ENCODE results near the gene ZNF33B. TPM values are rescaled to one million over a fixed set of nuclear protein-coding genes. Genes with fewer than 3 reads are reported as not detected.
"Not testable (repeated sequence)": the region's sequence is repeated elsewhere in the genome, so short reads cannot be mapped to it uniquely, and the experiment has no call there.

Gene ZNF33B
- polyA plus RNA-seq, 3 donors: 3.2 to 7.5 (median 3.8) TPM

DNA sequence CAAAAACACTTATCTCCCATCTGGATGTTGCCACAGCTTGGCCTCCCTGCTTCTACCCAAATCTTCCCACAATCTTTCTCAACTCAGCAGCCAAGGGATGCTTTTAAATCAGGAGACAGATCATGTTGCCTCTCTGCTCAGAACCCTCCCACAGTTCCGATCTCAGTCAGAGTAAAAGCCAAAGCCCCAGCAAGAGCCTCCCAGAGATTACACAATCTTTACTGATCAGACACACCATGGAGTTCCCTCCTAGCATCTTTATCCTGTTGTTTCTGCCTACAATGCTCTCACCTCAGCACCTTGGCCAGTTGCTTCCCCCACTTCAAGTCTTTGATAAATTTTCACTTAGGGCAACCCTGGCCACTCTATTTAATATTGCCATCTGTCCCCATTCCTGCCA, 41.9 kb upstream of the ZNF33B start:
- Mint-ChIP-seq H3K4me1 (no peaks in the 10 kb centered on the region), H3K27ac (no peak overlapping the region), H3K36me3 (no peaks in the 10 kb centered on the region), H3K4me3 (no peak overlapping the region), H3K9me3 (peaks cover 3 to 16% (median 9%) of the 10 kb centered on the region in 7 donors), H3K27me3 (ENCODE audit: low read depth in 3 of 3) (peaks cover 0 to 5% (median 0%) of the 10 kb centered on the region in 3 donors)
- H3K36me3 ChIP-seq (replicated peaks in 1 of 2; ENCODE audit: control insufficient read depth in 1 of 2, insufficient read depth in 2 of 2, low read length in 2 of 2): no peaks in the 10 kb centered on the region
- H3K4me2 ChIP-seq (replicated peaks; ENCODE audit: extremely low read depth, low read length, poor library complexity, severe bottlenecking): no peak overlapping the region
- no CpG with 5 or more reads among the region's 1 CpG for WGBS (ENCODE audit: insufficient coverage)
- no peak overlapping the region for H2AFZ ChIP-seq (ENCODE audit: insufficient read depth, low read depth, low read length, poor library complexity, severe bottlenecking)
- no peaks in the 10 kb centered on the region for H3K27me3 ChIP-seq (ENCODE audit: control insufficient read depth in 2 of 2, insufficient read depth in 2 of 2, low read length in 2 of 2)
- no peaks in the 10 kb centered on the region for H3K79me2 ChIP-seq (ENCODE audit: insufficient read depth, low read length)
- TF ChIP-seq, protein P1, sequence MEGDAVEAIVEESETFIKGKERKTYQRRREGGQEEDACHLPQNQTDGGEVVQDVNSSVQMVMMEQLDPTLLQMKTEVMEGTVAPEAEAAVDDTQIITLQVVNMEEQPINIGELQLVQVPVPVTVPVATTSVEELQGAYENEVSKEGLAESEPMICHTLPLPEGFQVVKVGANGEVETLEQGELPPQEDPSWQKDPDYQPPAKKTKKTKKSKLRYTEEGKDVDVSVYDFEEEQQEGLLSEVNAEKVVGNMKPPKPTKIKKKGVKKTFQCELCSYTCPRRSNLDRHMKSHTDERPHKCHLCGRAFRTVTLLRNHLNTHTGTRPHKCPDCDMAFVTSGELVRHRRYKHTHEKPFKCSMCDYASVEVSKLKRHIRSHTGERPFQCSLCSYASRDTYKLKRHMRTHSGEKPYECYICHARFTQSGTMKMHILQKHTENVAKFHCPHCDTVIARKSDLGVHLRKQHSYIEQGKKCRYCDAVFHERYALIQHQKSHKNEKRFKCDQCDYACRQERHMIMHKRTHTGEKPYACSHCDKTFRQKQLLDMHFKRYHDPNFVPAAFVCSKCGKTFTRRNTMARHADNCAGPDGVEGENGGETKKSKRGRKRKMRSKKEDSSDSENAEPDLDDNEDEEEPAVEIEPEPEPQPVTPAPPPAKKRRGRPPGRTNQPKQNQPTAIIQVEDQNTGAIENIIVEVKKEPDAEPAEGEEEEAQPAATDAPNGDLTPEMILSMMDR (IDR thresholded peaks at IDR 0.05): no peak
- no peak overlapping the region for H3K9ac ChIP-seq (ENCODE audit: insufficient read depth, low read length, poor library complexity, severe bottlenecking)
- no peaks in the 10 kb centered on the region for H4K20me1 ChIP-seq (ENCODE audit: insufficient read depth, low read length)
- intact Hi-C loops (cut with micrococcal nuclease): no loop called here
- no peak for DNase-seq
- peaks cover 0 to 6% of the 10 kb centered on the region in 2 donors for H3K9me3 ChIP-seq (replicated peaks in 1 of 2; ENCODE audit: control insufficient read depth in 1 of 2, insufficient read depth in 1 of 2, low read length in 2 of 2)
- H3K4me3 ChIP-seq (replicated peaks in 1 of 3; ENCODE audit: low read depth in 2 of 3, low read length in 3 of 3): no peak overlapping the region
- no peak overlapping the region for H3K27ac ChIP-seq (ENCODE audit: low read depth in 1 of 2, low read length in 2 of 2)
- no peaks in the 10 kb centered on the region for H3K4me1 ChIP-seq (ENCODE audit: control insufficient read depth in 1 of 2, insufficient read depth in 2 of 2, low read length in 2 of 2)

DNA sequence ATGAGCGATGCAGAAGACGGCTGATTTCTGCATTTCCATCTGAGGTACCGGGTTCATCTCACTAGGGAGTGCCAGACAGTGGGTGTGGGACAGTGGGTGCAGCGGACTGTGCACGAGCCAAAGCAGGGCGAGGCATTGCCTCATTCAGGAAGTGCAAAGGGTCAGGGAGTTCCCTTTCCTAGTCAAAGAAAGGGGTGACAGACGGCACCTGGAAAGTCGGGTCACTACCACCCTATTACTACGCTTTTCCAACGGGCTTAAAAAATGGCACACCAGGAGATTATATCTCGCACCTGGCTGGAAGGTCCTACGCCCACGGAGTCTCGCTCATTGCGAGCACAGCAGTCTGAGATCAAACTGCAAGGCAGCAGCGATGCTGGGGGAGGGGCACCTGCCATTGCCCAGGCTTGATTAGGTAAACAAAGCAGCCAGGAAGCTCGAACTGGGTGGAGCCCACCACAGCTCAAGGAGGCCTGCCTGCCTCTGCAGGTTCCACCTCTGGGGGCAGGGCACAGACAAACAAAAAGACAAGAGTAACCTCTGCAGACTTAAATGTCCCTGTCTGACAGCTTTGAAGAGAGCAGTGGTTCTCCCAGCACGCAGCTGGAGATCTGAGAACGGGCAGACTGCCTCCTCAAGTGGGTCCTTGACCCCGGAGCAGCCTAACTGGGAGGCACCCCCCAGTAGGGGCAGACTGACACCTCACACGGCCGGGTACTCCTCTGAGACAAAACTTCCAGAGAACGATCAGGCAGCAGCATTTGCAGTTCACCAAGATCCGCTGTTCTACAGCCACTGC, 27.0 kb upstream of the ZNF33B start:
- H3K27me3 Mint-ChIP-seq (ENCODE audit: low read depth in 3 of 3); H4K20me1 ChIP-seq (ENCODE audit: insufficient read depth, low read length); H3K79me2 ChIP-seq (ENCODE audit: insufficient read depth, low read length); H3K36me3 Mint-ChIP-seq; H2AFZ ChIP-seq (ENCODE audit: insufficient read depth, low read depth, low read length, poor library complexity, severe bottlenecking); H3K27ac Mint-ChIP-seq; H3K4me2 ChIP-seq (replicated peaks; ENCODE audit: extremely low read depth, low read length, poor library complexity, severe bottlenecking); H3K4me3 ChIP-seq (replicated peaks in 1 of 3; ENCODE audit: low read depth in 2 of 3, low read length in 3 of 3); H3K4me1 ChIP-seq (ENCODE audit: control insufficient read depth in 1 of 2, insufficient read depth in 2 of 2, low read length in 2 of 2); H3K9ac ChIP-seq (ENCODE audit: insufficient read depth, low read length, poor library complexity, severe bottlenecking); H3K4me1 Mint-ChIP-seq; H3K36me3 ChIP-seq (replicated peaks in 1 of 2; ENCODE audit: control insufficient read depth in 1 of 2, insufficient read depth in 2 of 2, low read length in 2 of 2); H3K27ac ChIP-seq (ENCODE audit: low read depth in 1 of 2, low read length in 2 of 2); H3K4me3 Mint-ChIP-seq; intact Hi-C loops (cut with micrococcal nuclease); DNase-seq; H3K27me3 ChIP-seq (ENCODE audit: control insufficient read depth in 2 of 2, insufficient read depth in 2 of 2, low read length in 2 of 2): not testable (repeated sequence)
- H3K9me3 Mint-ChIP-seq: peaks cover 6 to 29% (median 16%) of the 10 kb centered on the region in 7 donors
- peaks cover 3 to 13% of the 10 kb centered on the region in 2 donors for H3K9me3 ChIP-seq (replicated peaks in 1 of 2; ENCODE audit: control insufficient read depth in 1 of 2, insufficient read depth in 1 of 2, low read length in 2 of 2)
- 88% methylated on average over 21 of the region's 24 CpGs for WGBS (ENCODE audit: insufficient coverage)

All from CD14-positive monocyte (primary cell).